GM15510 (cell line): ENCODE measurements around the gene BMERB1.

Experiments used
- POLR2A ChIP-seq: IDR thresholded peaks from 3 replicates; pipeline ENCODE4 v1.6.1; 2011; ENCODE audit warnings: borderline replicate concordance; ENCODE audit not compliant: insufficient read length; ENCODE audit errors: extremely low read depth

The BMERB1 gene

GRCh38 chr16:15526731-15527130, 92.3 kb downstream of the BMERB1 start:
- TF ChIP-seq POLR2A, result no peak

GRCh38 chr16:15529673-15530072, 95.3 kb downstream of the BMERB1 start:
- TF ChIP-seq POLR2A, result no peak

- no peak for TF ChIP-seq POLR2A
These were observed 95.7 kb downstream of the BMERB1 start for GRCh38 chr16:15530085-15530484.

GRCh38 chr16:15532825-15533224, 98.4 kb downstream of the BMERB1 start:
- TF ChIP-seq POLR2A, result no peak

- no peak for TF ChIP-seq POLR2A
These were observed 99.0 kb downstream of the BMERB1 start for GRCh38 chr16:15533386-15533785.

- no peak for TF ChIP-seq POLR2A
These were observed 101.4 kb downstream of the BMERB1 start for GRCh38 chr16:15535772-15536171.

- TF ChIP-seq POLR2A, result no peak
These were observed 102.5 kb downstream of the BMERB1 start for GRCh38 chr16:15536843-15537242.

- no peak for TF ChIP-seq POLR2A
These were observed 104.1 kb downstream of the BMERB1 start for GRCh38 chr16:15538507-15538906.

GRCh38 chr16:15539197-15539596, 104.8 kb downstream of the BMERB1 start:
- TF ChIP-seq POLR2A, result no peak

GRCh38 chr16:15542261-15542660, 107.9 kb downstream of the BMERB1 start:
- no peak for TF ChIP-seq POLR2A

GRCh38 chr16:15542734-15543347, 108.5 kb downstream of the BMERB1 start:
- TF ChIP-seq POLR2A, result no peak

GRCh38 chr16:15544405-15544804, 110.0 kb downstream of the BMERB1 start:
- no peak for TF ChIP-seq POLR2A

- no peak for TF ChIP-seq POLR2A
These were observed 111.2 kb downstream of the BMERB1 start for GRCh38 chr16:15545544-15545943.

GRCh38 chr16:15547768-15548096, 113.3 kb downstream of the BMERB1 start:
- TF ChIP-seq POLR2A, result no peak

- TF ChIP-seq POLR2A, result no peak
These were observed 114.1 kb downstream of the BMERB1 start for GRCh38 chr16:15548482-15548891.

- TF ChIP-seq POLR2A, result no peak
These were observed 118.1 kb downstream of the BMERB1 start for GRCh38 chr16:15552507-15552906.
